22Rv1 (cell line): ENCODE results near the gene BCR.

Source experiments
- CTCF ChIP-seq: fragments of 450-650 bp; IDR thresholded peaks from 2 replicates; pipeline ENCODE4 v1.5.1; 2017; ENCODE audit warnings: mild to moderate bottlenecking
- ZFX ChIP-seq: fragments of 450-650 bp; IDR thresholded peaks from 2 replicates; pipeline ENCODE4 v1.6.1; 2017; ENCODE audit warnings: antibody characterized with exemption, borderline replicate concordance

GRCh38 chr22:23211622-23212021 is 31.3 kb downstream of the BCR start:
- TF ChIP-seq ZFX (no peak), CTCF (no peak)
